Astrocyte (in vitro differentiated cells and primary cell): ENCODE data around the gene TIMM44. TPM values are rescaled to one million over a fixed set of nuclear protein-coding genes. Genes with fewer than 3 reads are reported as not detected.

Source experiments
- DNase-seq: peaks from one replicate; pipeline ENCODE4 v3.0.0-alpha.2; 2010; ENCODE audit warnings: low read depth
- FAIRE-seq: peaks from 2 replicates; lab custom pipeline; 2011; peaks lifted over from hg19 to GRCh38; lab: Jason Lieb, UNC
- H2AFZ ChIP-seq: 2 replicates; pipeline ENCODE4 v1.6.0; 2012; ENCODE audit warnings: low read depth, low read length, inconsistent platforms
- H3K27ac ChIP-seq: 2 replicates; pipeline ENCODE4 v1.5.1; 2011; ENCODE audit warnings: low read depth, low read length, inconsistent platforms
- H3K27me3 ChIP-seq: 2 replicates; pipeline ENCODE4 v1.6.0; 2011; ENCODE audit warnings: low read length, inconsistent platforms; ENCODE audit not compliant: insufficient read depth
- H3K36me3 ChIP-seq: 2 replicates; pipeline ENCODE4 v1.5.1; 2011; ENCODE audit warnings: low read length, inconsistent platforms; ENCODE audit not compliant: insufficient read depth
- H3K4me1 ChIP-seq: 2 replicates; pipeline ENCODE4 v1.5.1; 2011; ENCODE audit warnings: low read length, inconsistent platforms; ENCODE audit not compliant: insufficient read depth
- H3K4me2 ChIP-seq: 2 replicates; pipeline ENCODE4 v1.6.0; 2012; ENCODE audit warnings: low read length, inconsistent platforms
- H3K4me3 ChIP-seq: 2 replicates; pipeline ENCODE4 v1.5.1; 2011; ENCODE audit warnings: low read depth, mild to moderate bottlenecking, low read length, inconsistent platforms; ENCODE audit not compliant: insufficient read depth
- H3K79me2 ChIP-seq: 2 replicates; pipeline ENCODE4 v1.6.0; 2012; ENCODE audit warnings: mild to moderate bottlenecking, low read length, inconsistent platforms; ENCODE audit not compliant: insufficient read depth
- H3K9ac ChIP-seq: 2 replicates; pipeline ENCODE4 v1.6.0; 2012; ENCODE audit warnings: mild to moderate bottlenecking, low read length, inconsistent platforms
- H3K9me3 ChIP-seq: 2 replicates; pipeline ENCODE4 v1.5.1; 2012; ENCODE audit warnings: low read depth, mild to moderate bottlenecking, low read length, inconsistent platforms; ENCODE audit not compliant: insufficient read depth
- H4K20me1 ChIP-seq: 2 replicates; pipeline ENCODE4 v1.6.0; 2012; ENCODE audit warnings: low read length, inconsistent platforms; ENCODE audit not compliant: insufficient read depth
- H3K27ac Mint-ChIP-seq: one replicate; pipeline ENCODE4 v1.8.0; 2021; ENCODE audit warnings: mild to moderate bottlenecking, mixed read lengths; ENCODE audit not compliant: unreplicated experiment
- H3K27me3 Mint-ChIP-seq: one replicate; pipeline ENCODE4 v1.8.0; 2021; ENCODE audit warnings: low read depth, mixed read lengths; ENCODE audit not compliant: unreplicated experiment
- H3K36me3 Mint-ChIP-seq: one replicate; pipeline ENCODE4 v1.8.0; 2021; ENCODE audit warnings: low read depth, mixed read lengths; ENCODE audit not compliant: unreplicated experiment
- H3K4me1 Mint-ChIP-seq: one replicate; pipeline ENCODE4 v1.8.0; 2021; ENCODE audit warnings: low read depth, mixed read lengths; ENCODE audit not compliant: unreplicated experiment
- H3K4me3 Mint-ChIP-seq: one replicate; pipeline ENCODE4 v1.8.0; 2021; ENCODE audit warnings: mild to moderate bottlenecking, moderate library complexity, mixed read lengths; ENCODE audit not compliant: unreplicated experiment
- H3K9me3 Mint-ChIP-seq: one replicate; pipeline ENCODE4 v1.8.0; 2021; ENCODE audit warnings: mild to moderate bottlenecking, mixed read lengths; ENCODE audit not compliant: unreplicated experiment
- CTCF ChIP-seq: IDR thresholded peaks from 2 replicates; pipeline ENCODE4 v1.5.1; 2011; ENCODE audit warnings: low read depth, mild to moderate bottlenecking, inconsistent platforms, low read length, moderate library complexity; ENCODE audit not compliant: insufficient read depth
- EZH2 ChIP-seq: IDR thresholded peaks from 2 replicates; pipeline ENCODE4 v1.6.1; 2012; ENCODE audit warnings: mild to moderate bottlenecking, low read length, inconsistent platforms; ENCODE audit not compliant: insufficient read depth
- total RNA-seq: library from RNA; stranded (reverse); gene quantifications from 2 replicates; pipeline ENCODE4 v1.2.1, GENCODE V29; 2021

The TIMM44 gene
- total RNA-seq, 1 donor from 2014 or later: 71.1 TPM

- TF ChIP-seq EZH2 (no peak), CTCF (no peak)
- Histone ChIP-seq H3K79me2 (no peaks in the 10 kb centered on the region), H3K9ac (no peak overlapping the region), H3K27me3 (no peaks in the 10 kb centered on the region), H4K20me1 (peaks cover 22% of the 10 kb centered on the region), H3K4me3 (no peak overlapping the region), H3K4me1 (no peaks in the 10 kb centered on the region), H3K27ac (no peak overlapping the region), H2AFZ (no peak overlapping the region), H3K4me2 (no peak overlapping the region), H3K9me3 (no peaks in the 10 kb centered on the region), H3K36me3 (peaks cover 23% of the 10 kb centered on the region)
- H3K27me3 Mint-ChIP-seq: no peaks in the 10 kb centered on the region
- H3K36me3 Mint-ChIP-seq: peaks cover 18% of the 10 kb centered on the region
- no peaks in the 10 kb centered on the region for H3K9me3 Mint-ChIP-seq
- no peak overlapping the region for H3K4me3 Mint-ChIP-seq
- FAIRE-seq: no peak
- no peak for DNase-seq
- H3K4me1 Mint-ChIP-seq: peaks cover 2% of the 10 kb centered on the region
- no peak overlapping the region for H3K27ac Mint-ChIP-seq
Measured at GRCh38 chr19:7965259-7965841, 21.9 kb upstream of the TIMM44 start.

GRCh38 chr19:7963566-7963965, 20.1 kb upstream of the TIMM44 start:
- FAIRE-seq (no peak), DNase-seq (no peak)
- Histone ChIP-seq H3K36me3 (peaks cover 23% of the 10 kb centered on the region), H3K4me1 (no peaks in the 10 kb centered on the region), H3K4me2 (no peak overlapping the region), H3K9me3 (no peaks in the 10 kb centered on the region), H4K20me1 (peaks cover 19% of the 10 kb centered on the region), H3K4me3 (no peak overlapping the region), H3K27ac (no peak overlapping the region), H2AFZ (no peak overlapping the region), H3K9ac (no peak overlapping the region), H3K27me3 (no peaks in the 10 kb centered on the region), H3K79me2 (no peaks in the 10 kb centered on the region)
- Mint-ChIP-seq H3K4me1 (peaks cover 2% of the 10 kb centered on the region), H3K4me3 (no peak overlapping the region), H3K27me3 (no peaks in the 10 kb centered on the region), H3K36me3 (peaks cover 13% of the 10 kb centered on the region), H3K27ac (no peak overlapping the region), H3K9me3 (no peaks in the 10 kb centered on the region)
- TF ChIP-seq CTCF: no peak
- no peak for TF ChIP-seq EZH2

- Histone ChIP-seq H2AFZ (no peak overlapping the region), H3K27me3 (no peaks in the 10 kb centered on the region), H3K79me2 (no peaks in the 10 kb centered on the region), H3K36me3 (peaks cover 23% of the 10 kb centered on the region), H3K4me3 (no peak overlapping the region), H3K9ac (no peak overlapping the region), H3K4me1 (no peaks in the 10 kb centered on the region), H3K4me2 (no peak overlapping the region), H3K9me3 (no peaks in the 10 kb centered on the region), H4K20me1 (peaks cover 12% of the 10 kb centered on the region), H3K27ac (no peak overlapping the region)
- H3K4me3 Mint-ChIP-seq: no peak overlapping the region
- H3K27ac Mint-ChIP-seq: no peak overlapping the region
- FAIRE-seq: no peak
- H3K27me3 Mint-ChIP-seq: no peaks in the 10 kb centered on the region
- TF ChIP-seq CTCF (no peak), EZH2 (no peak)
- H3K9me3 Mint-ChIP-seq: no peaks in the 10 kb centered on the region
- no peak for DNase-seq
- peaks cover 13% of the 10 kb centered on the region for H3K36me3 Mint-ChIP-seq
- peaks cover 2% of the 10 kb centered on the region for H3K4me1 Mint-ChIP-seq
Measured at GRCh38 chr19:7962644-7963268, 19.3 kb upstream of the TIMM44 start.
